MM.1S (cell line): ENCODE measurements around the gene ZBTB44.
"Not testable (repeated sequence)": the region's sequence is repeated elsewhere in the genome, so short reads cannot be mapped to it uniquely, and the experiment has no call there.

Source experiments
- DNase-seq: peaks from one replicate; pipeline ENCODE4 v3.0.0-alpha.2; 2015
- H2AFZ ChIP-seq: fragments of 300-600 bp; sonication (generic); 2 replicates; pipeline ENCODE4 v1.6.0; 2016; ENCODE audit warnings: antibody characterized with exemption, low read length
- H3F3A ChIP-seq: fragments of 300-600 bp; sonication (generic); 2 replicates; pipeline ENCODE4 v1.6.1; 2016; ENCODE audit warnings: mild to moderate bottlenecking, antibody characterized with exemption, low read length, moderate library complexity, mixed read lengths; ENCODE audit not compliant: insufficient read depth
- H3K27ac ChIP-seq: fragments of 300-600 bp; sonication (generic); 2 replicates; pipeline ENCODE4 v1.5.1; 2016; ENCODE audit warnings: mild to moderate bottlenecking, low read length
- H3K27me3 ChIP-seq: fragments of 300-600 bp; sonication (generic); replicated peaks from 2 replicates; pipeline ENCODE4 v1.6.0; 2016; ENCODE audit warnings: low read length; ENCODE audit not compliant: insufficient read depth
- H3K36me3 ChIP-seq: fragments of 300-600 bp; sonication (generic); replicated peaks from 2 replicates; pipeline ENCODE4 v1.6.1; 2016; ENCODE audit warnings: mild to moderate bottlenecking, low read length, mixed read lengths; ENCODE audit not compliant: insufficient read depth
- H3K4me1 ChIP-seq: fragments of 300-600 bp; sonication (generic); 2 replicates; pipeline ENCODE4 v1.6.1; 2016; ENCODE audit warnings: low read length, mixed read lengths
- H3K4me2 ChIP-seq: fragments of 300-600 bp; sonication (generic); 2 replicates; pipeline ENCODE4 v1.6.0; 2016; ENCODE audit warnings: low read depth, low read length
- H3K4me3 ChIP-seq: fragments of 300-600 bp; sonication (generic); 2 replicates; pipeline ENCODE4 v1.5.1; 2016; ENCODE audit warnings: low read length, mixed read lengths
- H3K79me2 ChIP-seq: fragments of 300-600 bp; sonication (generic); 2 replicates; pipeline ENCODE4 v1.6.1; 2016; ENCODE audit warnings: mixed run types, low read length, mixed read lengths
- H3K9ac ChIP-seq: fragments of 300-600 bp; sonication (generic); 2 replicates; pipeline ENCODE4 v1.6.1; 2016; ENCODE audit warnings: low read length, mixed read lengths
- H3K9me2 ChIP-seq: fragments of 300-600 bp; sonication (generic); replicated peaks from 2 replicates; pipeline ENCODE4 v1.6.1; 2016; ENCODE audit warnings: mild to moderate bottlenecking, low read length, mixed read lengths; ENCODE audit not compliant: insufficient read depth
- H3K9me3 ChIP-seq: fragments of 300-600 bp; sonication (generic); replicated peaks from 2 replicates; pipeline ENCODE4 v1.6.1; 2016; ENCODE audit warnings: mild to moderate bottlenecking, low read length, mixed read lengths; ENCODE audit not compliant: insufficient read depth
- H4K20me1 ChIP-seq: fragments of 300-600 bp; sonication (generic); 2 replicates; pipeline ENCODE4 v1.6.1; 2016; ENCODE audit warnings: mild to moderate bottlenecking, low read length, moderate library complexity, mixed read lengths; ENCODE audit not compliant: insufficient read depth
- EZH2 ChIP-seq: fragments of 300-600 bp; sonication (generic); optimal IDR thresholded peaks from 2 replicates; pipeline ENCODE3; 2017; ENCODE audit warnings: low read depth, mild to moderate bottlenecking, antibody characterized with exemption, low read length, mixed read lengths
- EZH2phosphoT487 ChIP-seq: fragments of 300-600 bp; sonication (generic); IDR thresholded peaks from 2 replicates; pipeline ENCODE4 v1.6.1; 2018; ENCODE audit warnings: antibody characterized with exemption, low read length
- TF ChIP-seq, protein P1 (sequence below): fragments of 300-600 bp; sonication (generic); IDR thresholded peaks from 2 replicates; pipeline ENCODE4 v1.5.1; 2016; ENCODE audit warnings: antibody characterized with exemption, low read length, mixed read lengths

The ZBTB44 gene

DNA sequence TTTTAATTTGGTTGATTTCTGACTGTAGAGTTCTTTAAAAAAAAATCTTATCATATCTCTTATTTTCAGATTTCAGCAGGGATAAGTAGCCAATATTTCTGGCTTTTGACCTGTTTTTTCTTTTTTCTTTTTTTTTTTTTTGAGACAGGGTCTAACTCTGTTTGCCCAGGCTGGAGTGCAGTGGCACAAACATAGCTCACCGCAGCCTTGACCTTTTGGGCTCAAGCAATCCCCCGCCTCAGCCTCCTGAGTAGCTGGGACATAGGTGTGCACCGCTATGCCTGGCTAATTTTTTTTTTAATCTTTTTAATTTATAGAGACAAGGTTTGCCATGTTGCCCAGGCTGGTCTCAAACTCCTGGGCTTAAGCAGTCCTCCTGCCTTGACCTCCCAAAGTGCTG lies 23.9 kb upstream of the ZBTB44 start:
- H3K9me2 ChIP-seq, result no peaks in the 10 kb centered on the region
- H3K27ac ChIP-seq, result no peak overlapping the region
- no peak overlapping the region for H2AFZ ChIP-seq
- H3K9me3 ChIP-seq, result no peaks in the 10 kb centered on the region
- H3F3A ChIP-seq, result no peaks in the 10 kb centered on the region
- H4K20me1 ChIP-seq, result no peaks in the 10 kb centered on the region
- H3K4me2 ChIP-seq, result no peak overlapping the region
- no peak overlapping the region for H3K9ac ChIP-seq
- no peaks in the 10 kb centered on the region for H3K79me2 ChIP-seq
- no peaks in the 10 kb centered on the region for H3K4me1 ChIP-seq
- H3K4me3 ChIP-seq, result no peak overlapping the region
- no peak for DNase-seq
- no peaks in the 10 kb centered on the region for H3K36me3 ChIP-seq
- TF ChIP-seq, protein P1, sequence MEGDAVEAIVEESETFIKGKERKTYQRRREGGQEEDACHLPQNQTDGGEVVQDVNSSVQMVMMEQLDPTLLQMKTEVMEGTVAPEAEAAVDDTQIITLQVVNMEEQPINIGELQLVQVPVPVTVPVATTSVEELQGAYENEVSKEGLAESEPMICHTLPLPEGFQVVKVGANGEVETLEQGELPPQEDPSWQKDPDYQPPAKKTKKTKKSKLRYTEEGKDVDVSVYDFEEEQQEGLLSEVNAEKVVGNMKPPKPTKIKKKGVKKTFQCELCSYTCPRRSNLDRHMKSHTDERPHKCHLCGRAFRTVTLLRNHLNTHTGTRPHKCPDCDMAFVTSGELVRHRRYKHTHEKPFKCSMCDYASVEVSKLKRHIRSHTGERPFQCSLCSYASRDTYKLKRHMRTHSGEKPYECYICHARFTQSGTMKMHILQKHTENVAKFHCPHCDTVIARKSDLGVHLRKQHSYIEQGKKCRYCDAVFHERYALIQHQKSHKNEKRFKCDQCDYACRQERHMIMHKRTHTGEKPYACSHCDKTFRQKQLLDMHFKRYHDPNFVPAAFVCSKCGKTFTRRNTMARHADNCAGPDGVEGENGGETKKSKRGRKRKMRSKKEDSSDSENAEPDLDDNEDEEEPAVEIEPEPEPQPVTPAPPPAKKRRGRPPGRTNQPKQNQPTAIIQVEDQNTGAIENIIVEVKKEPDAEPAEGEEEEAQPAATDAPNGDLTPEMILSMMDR, result no peak
- TF ChIP-seq EZH2phosphoT487, result no peak
- TF ChIP-seq EZH2, result no peak
- H3K27me3 ChIP-seq, result no peaks in the 10 kb centered on the region

DNA sequence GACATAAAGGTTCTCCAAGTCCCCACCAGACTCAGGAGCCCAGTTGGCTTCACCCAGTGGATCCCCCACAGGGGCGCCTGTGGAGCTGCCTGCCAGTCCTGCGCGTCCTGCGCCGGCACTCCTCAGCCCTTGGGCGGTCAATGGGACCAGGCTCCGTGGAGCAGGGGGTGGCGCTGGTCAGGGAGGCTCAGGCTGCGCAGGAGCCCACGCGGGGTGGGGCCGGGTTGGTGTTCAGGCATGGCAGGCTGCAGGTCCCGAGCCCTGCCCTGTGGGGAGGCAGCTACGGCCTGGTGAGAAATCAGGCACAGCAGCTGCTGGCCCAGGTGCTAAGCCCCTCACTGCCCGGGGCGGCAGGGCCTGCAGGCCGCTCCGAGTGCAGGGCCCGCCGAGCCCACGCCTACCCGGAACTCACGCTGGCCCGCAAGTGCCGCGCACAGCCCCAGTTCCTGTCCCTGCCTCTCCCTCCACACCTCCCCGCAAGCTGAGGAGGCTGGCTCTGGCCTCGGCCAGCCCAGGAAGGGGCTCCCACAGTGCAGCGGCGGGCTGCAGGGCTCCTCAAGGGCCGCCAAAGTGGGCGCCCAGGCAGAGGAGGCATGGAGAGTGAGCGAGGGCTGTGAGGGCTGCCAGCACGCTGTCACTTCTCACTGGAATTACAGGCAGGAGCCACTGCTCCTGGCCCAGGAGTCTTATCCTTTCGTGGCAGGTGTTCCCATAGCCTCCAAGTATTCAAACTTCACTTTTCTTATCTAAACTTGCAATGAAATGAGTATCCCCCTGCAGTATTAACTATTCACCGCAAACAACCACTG lies 22.8 kb upstream of the ZBTB44 start:
- Histone ChIP-seq H3K9ac (no peak overlapping the region), H3F3A (no peaks in the 10 kb centered on the region), H3K9me3 (no peaks in the 10 kb centered on the region), H3K36me3 (no peaks in the 10 kb centered on the region), H3K27ac (no peak overlapping the region), H3K4me3 (no peak overlapping the region), H3K4me1 (no peaks in the 10 kb centered on the region), H4K20me1 (no peaks in the 10 kb centered on the region), H3K4me2 (no peak overlapping the region), H3K79me2 (no peaks in the 10 kb centered on the region), H3K27me3 (no peaks in the 10 kb centered on the region), H2AFZ (no peak overlapping the region), H3K9me2 (no peaks in the 10 kb centered on the region)
- DNase-seq, result no peak
- TF ChIP-seq EZH2phosphoT487 (no peak), EZH2 (no peak)
- TF ChIP-seq, protein P1, result no peak

DNA sequence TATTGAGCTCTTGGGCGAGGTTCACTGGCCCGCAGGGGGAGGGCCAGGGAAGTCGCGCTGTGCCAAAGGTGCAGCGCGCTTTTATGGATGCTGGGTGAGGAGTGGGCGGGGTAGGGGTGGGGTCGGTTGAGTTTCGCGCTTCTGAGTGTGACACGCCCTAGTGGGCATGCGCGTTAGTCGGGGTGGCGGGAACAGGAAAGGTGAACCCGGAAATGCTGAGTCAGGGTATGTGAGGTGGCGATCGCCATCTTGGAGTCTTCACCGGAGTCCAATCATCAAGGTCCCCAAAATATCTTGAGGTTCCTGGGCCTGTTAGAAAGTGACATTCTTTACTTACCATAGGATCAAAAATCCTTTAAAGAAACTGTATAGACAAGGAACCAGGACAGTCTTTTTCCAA lies 16.7 kb upstream of the ZBTB44 start:
- not testable (repeated sequence) for H3K9ac ChIP-seq, H3K27me3 ChIP-seq, H3K79me2 ChIP-seq, DNase-seq, H2AFZ ChIP-seq, H3K9me2 ChIP-seq, H3K4me1 ChIP-seq, H3K4me2 ChIP-seq, H3K27ac ChIP-seq, H3K36me3 ChIP-seq, H4K20me1 ChIP-seq, H3K9me3 ChIP-seq, H3K4me3 ChIP-seq, H3F3A ChIP-seq

DNA sequence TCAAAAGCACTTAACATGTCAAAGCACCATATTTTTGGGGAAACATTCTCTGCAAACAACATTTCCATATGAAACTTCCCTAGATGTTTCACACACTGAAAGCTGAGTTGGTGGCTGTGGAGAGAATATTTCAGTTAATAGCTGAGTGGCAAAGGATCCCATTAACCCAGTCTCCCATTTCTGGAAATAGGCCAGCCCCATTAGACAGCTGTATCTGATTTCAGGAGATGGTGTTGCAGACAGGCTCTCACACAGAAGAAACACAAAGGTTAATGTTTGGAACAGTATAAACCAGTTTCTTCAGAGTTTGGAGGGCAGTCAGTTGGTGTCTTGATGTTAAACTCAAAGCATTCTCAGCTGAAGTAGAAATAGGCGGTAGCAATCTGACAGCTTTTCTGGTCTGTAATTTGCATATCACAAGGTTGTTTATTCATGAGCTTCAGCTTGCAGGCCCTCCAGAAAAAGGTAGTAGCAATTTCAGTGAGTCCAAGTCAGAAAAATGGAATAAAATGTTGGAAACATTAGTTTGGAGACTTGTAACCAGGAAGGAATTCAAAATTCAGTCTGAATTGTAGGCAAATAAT lies 15.5 kb upstream of the ZBTB44 start:
- Histone ChIP-seq H3K9ac (no peak overlapping the region), H3K4me2 (no peak overlapping the region), H3K79me2 (no peaks in the 10 kb centered on the region), H3K4me3 (no peak overlapping the region), H3K27ac (no peak overlapping the region), H3K9me3 (no peaks in the 10 kb centered on the region), H3K9me2 (no peaks in the 10 kb centered on the region), H3K27me3 (no peaks in the 10 kb centered on the region), H3F3A (no peaks in the 10 kb centered on the region), H4K20me1 (no peaks in the 10 kb centered on the region), H3K36me3 (no peaks in the 10 kb centered on the region), H3K4me1 (no peaks in the 10 kb centered on the region), H2AFZ (no peak overlapping the region)
- no peak for DNase-seq
- no peak for TF ChIP-seq EZH2phosphoT487
- TF ChIP-seq EZH2, result no peak
- TF ChIP-seq, protein P1, result no peak
